ENCODE measurements around the gene SLC38A10.

Gene SLC38A10

GRCh38 chr17:81331527-81332043 is 36.5 kb upstream of the SLC38A10 start:
- DNase-seq, result no peak

- DNase-seq, result no peak
Observed at GRCh38 chr17:81330884-81331245, 35.8 kb upstream of the SLC38A10 start.

GRCh38 chr17:81329927-81330883 is 35.1 kb upstream of the SLC38A10 start:
- no peak for DNase-seq

GRCh38 chr17:81328978-81329926 is 34.1 kb upstream of the SLC38A10 start:
- no peak for DNase-seq

GRCh38 chr17:81328489-81328888 is 33.4 kb upstream of the SLC38A10 start:
- no peak for DNase-seq

- no peak for DNase-seq
Observed at GRCh38 chr17:81325714-81326358, 30.7 kb upstream of the SLC38A10 start.

- no peak for DNase-seq
Observed at GRCh38 chr17:81324851-81325713, 30.0 kb upstream of the SLC38A10 start.

- DNase-seq, result no peak
Observed at GRCh38 chr17:81324177-81324850, 29.2 kb upstream of the SLC38A10 start.

- no peak for DNase-seq
Observed at GRCh38 chr17:81323411-81323868, 28.3 kb upstream of the SLC38A10 start.

GRCh38 chr17:81323083-81323369 is 27.9 kb upstream of the SLC38A10 start:
- no peak for DNase-seq

- DNase-seq, result peak in 3 of 56 donors; percentile 18 to 30 (median 27)
Observed at GRCh38 chr17:81322271-81323082, 27.4 kb upstream of the SLC38A10 start.

- no peak for DNase-seq
Observed at GRCh38 chr17:81317961-81318605, 23.0 kb upstream of the SLC38A10 start.

- no peak for DNase-seq
Observed at GRCh38 chr17:81317530-81317821, 22.4 kb upstream of the SLC38A10 start.

- no peak for DNase-seq
Observed at GRCh38 chr17:81315885-81316391, 20.8 kb upstream of the SLC38A10 start.

- peak in 33 of 56 donors; percentile 6 to 77 (median 35) for DNase-seq
Observed at GRCh38 chr17:81315129-81315884, 20.2 kb upstream of the SLC38A10 start.

GRCh38 chr17:81314398-81315081 is 19.4 kb upstream of the SLC38A10 start:
- no peak for DNase-seq

Measured in nucleus accumbens (tissue), 56 donors.